Astrocyte (in vitro differentiated cells and primary cell): ENCODE results near the gene CRBN. TPM values are rescaled to one million over a fixed set of nuclear protein-coding genes. Genes with fewer than 3 reads are reported as not detected.
A peak's percentile ranks its signal among the peaks of the same experiment; 100 is the strongest.

Source experiments
- DNase-seq: peaks from one replicate; pipeline ENCODE4 v3.0.0-alpha.2; 2010; ENCODE audit warnings: low read depth
- FAIRE-seq: peaks from 2 replicates; lab custom pipeline; 2011; peaks lifted over from hg19 to GRCh38; lab: Jason Lieb, UNC
- H2AFZ ChIP-seq: 2 replicates; pipeline ENCODE4 v1.6.0; 2012; ENCODE audit warnings: low read depth, low read length, inconsistent platforms
- H3K27ac ChIP-seq: 2 replicates; pipeline ENCODE4 v1.5.1; 2011; ENCODE audit warnings: low read depth, low read length, inconsistent platforms
- H3K27me3 ChIP-seq: 2 replicates; pipeline ENCODE4 v1.6.0; 2011; ENCODE audit warnings: low read length, inconsistent platforms; ENCODE audit not compliant: insufficient read depth
- H3K36me3 ChIP-seq: 2 replicates; pipeline ENCODE4 v1.5.1; 2011; ENCODE audit warnings: low read length, inconsistent platforms; ENCODE audit not compliant: insufficient read depth
- H3K4me1 ChIP-seq: 2 replicates; pipeline ENCODE4 v1.5.1; 2011; ENCODE audit warnings: low read length, inconsistent platforms; ENCODE audit not compliant: insufficient read depth
- H3K4me2 ChIP-seq: 2 replicates; pipeline ENCODE4 v1.6.0; 2012; ENCODE audit warnings: low read length, inconsistent platforms
- H3K4me3 ChIP-seq: 2 replicates; pipeline ENCODE4 v1.5.1; 2011; ENCODE audit warnings: low read depth, mild to moderate bottlenecking, low read length, inconsistent platforms; ENCODE audit not compliant: insufficient read depth
- H3K79me2 ChIP-seq: 2 replicates; pipeline ENCODE4 v1.6.0; 2012; ENCODE audit warnings: mild to moderate bottlenecking, low read length, inconsistent platforms; ENCODE audit not compliant: insufficient read depth
- H3K9ac ChIP-seq: 2 replicates; pipeline ENCODE4 v1.6.0; 2012; ENCODE audit warnings: mild to moderate bottlenecking, low read length, inconsistent platforms
- H3K9me3 ChIP-seq: 2 replicates; pipeline ENCODE4 v1.5.1; 2012; ENCODE audit warnings: low read depth, mild to moderate bottlenecking, low read length, inconsistent platforms; ENCODE audit not compliant: insufficient read depth
- H4K20me1 ChIP-seq: 2 replicates; pipeline ENCODE4 v1.6.0; 2012; ENCODE audit warnings: low read length, inconsistent platforms; ENCODE audit not compliant: insufficient read depth
- H3K27ac Mint-ChIP-seq: one replicate; pipeline ENCODE4 v1.8.0; 2021; ENCODE audit warnings: mild to moderate bottlenecking, mixed read lengths; ENCODE audit not compliant: unreplicated experiment
- H3K27me3 Mint-ChIP-seq: one replicate; pipeline ENCODE4 v1.8.0; 2021; ENCODE audit warnings: low read depth, mixed read lengths; ENCODE audit not compliant: unreplicated experiment
- H3K36me3 Mint-ChIP-seq: one replicate; pipeline ENCODE4 v1.8.0; 2021; ENCODE audit warnings: low read depth, mixed read lengths; ENCODE audit not compliant: unreplicated experiment
- H3K4me1 Mint-ChIP-seq: one replicate; pipeline ENCODE4 v1.8.0; 2021; ENCODE audit warnings: low read depth, mixed read lengths; ENCODE audit not compliant: unreplicated experiment
- H3K4me3 Mint-ChIP-seq: one replicate; pipeline ENCODE4 v1.8.0; 2021; ENCODE audit warnings: mild to moderate bottlenecking, moderate library complexity, mixed read lengths; ENCODE audit not compliant: unreplicated experiment
- H3K9me3 Mint-ChIP-seq: one replicate; pipeline ENCODE4 v1.8.0; 2021; ENCODE audit warnings: mild to moderate bottlenecking, mixed read lengths; ENCODE audit not compliant: unreplicated experiment
- EZH2 ChIP-seq: IDR thresholded peaks from 2 replicates; pipeline ENCODE4 v1.6.1; 2012; ENCODE audit warnings: mild to moderate bottlenecking, low read length, inconsistent platforms; ENCODE audit not compliant: insufficient read depth
- total RNA-seq: library from RNA; stranded (reverse); gene quantifications from 2 replicates; pipeline ENCODE4 v1.2.1, GENCODE V29; 2021
- TF ChIP-seq, protein P1 (sequence below): IDR thresholded peaks from 2 replicates; pipeline ENCODE4 v1.5.1; 2011; ENCODE audit warnings: low read depth, mild to moderate bottlenecking, inconsistent platforms, low read length, moderate library complexity; ENCODE audit not compliant: insufficient read depth

Gene CRBN
- total RNA-seq, 1 donor from 2014 or later: 26.1 TPM

DNA sequence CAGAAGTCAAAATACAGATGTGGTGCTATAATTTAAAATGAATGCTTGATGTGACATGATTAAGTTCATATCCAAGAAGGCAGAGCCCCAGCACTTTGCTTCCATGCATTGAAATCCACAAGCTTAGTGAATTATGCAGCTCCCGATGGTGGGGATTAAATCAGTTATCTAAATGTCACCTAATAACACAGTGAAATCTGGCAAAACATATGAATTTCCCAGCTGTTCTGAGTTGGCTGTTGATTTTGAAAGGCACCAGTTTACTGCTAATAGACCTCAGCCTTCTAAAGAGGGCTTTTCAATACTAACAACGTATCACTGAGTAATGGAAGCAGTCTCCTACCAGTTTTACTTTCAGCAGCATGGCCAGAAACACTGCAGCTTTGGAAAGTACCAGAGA lies 19.8 kb upstream of the CRBN start:
- FAIRE-seq: no peak
- Mint-ChIP-seq H3K4me1 (no peaks in the 10 kb centered on the region), H3K27ac (no peak overlapping the region), H3K4me3 (no peak overlapping the region), H3K9me3 (no peaks in the 10 kb centered on the region), H3K36me3 (no peaks in the 10 kb centered on the region), H3K27me3 (peaks cover 18% of the 10 kb centered on the region)
- H3K4me3 ChIP-seq: no peak overlapping the region
- H3K4me2 ChIP-seq: no peak overlapping the region
- H4K20me1 ChIP-seq: no peaks in the 10 kb centered on the region
- no peaks in the 10 kb centered on the region for H3K79me2 ChIP-seq
- H3K36me3 ChIP-seq: no peaks in the 10 kb centered on the region
- no peak overlapping the region for H3K9ac ChIP-seq
- H3K27ac ChIP-seq: no peak overlapping the region
- H3K9me3 ChIP-seq: no peaks in the 10 kb centered on the region
- H3K27me3 ChIP-seq: peaks cover 5% of the 10 kb centered on the region
- no peak overlapping the region for H2AFZ ChIP-seq
- TF ChIP-seq, protein P1, sequence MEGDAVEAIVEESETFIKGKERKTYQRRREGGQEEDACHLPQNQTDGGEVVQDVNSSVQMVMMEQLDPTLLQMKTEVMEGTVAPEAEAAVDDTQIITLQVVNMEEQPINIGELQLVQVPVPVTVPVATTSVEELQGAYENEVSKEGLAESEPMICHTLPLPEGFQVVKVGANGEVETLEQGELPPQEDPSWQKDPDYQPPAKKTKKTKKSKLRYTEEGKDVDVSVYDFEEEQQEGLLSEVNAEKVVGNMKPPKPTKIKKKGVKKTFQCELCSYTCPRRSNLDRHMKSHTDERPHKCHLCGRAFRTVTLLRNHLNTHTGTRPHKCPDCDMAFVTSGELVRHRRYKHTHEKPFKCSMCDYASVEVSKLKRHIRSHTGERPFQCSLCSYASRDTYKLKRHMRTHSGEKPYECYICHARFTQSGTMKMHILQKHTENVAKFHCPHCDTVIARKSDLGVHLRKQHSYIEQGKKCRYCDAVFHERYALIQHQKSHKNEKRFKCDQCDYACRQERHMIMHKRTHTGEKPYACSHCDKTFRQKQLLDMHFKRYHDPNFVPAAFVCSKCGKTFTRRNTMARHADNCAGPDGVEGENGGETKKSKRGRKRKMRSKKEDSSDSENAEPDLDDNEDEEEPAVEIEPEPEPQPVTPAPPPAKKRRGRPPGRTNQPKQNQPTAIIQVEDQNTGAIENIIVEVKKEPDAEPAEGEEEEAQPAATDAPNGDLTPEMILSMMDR: no peak
- no peak for TF ChIP-seq EZH2
- DNase-seq: no peak
- no peaks in the 10 kb centered on the region for H3K4me1 ChIP-seq

DNA sequence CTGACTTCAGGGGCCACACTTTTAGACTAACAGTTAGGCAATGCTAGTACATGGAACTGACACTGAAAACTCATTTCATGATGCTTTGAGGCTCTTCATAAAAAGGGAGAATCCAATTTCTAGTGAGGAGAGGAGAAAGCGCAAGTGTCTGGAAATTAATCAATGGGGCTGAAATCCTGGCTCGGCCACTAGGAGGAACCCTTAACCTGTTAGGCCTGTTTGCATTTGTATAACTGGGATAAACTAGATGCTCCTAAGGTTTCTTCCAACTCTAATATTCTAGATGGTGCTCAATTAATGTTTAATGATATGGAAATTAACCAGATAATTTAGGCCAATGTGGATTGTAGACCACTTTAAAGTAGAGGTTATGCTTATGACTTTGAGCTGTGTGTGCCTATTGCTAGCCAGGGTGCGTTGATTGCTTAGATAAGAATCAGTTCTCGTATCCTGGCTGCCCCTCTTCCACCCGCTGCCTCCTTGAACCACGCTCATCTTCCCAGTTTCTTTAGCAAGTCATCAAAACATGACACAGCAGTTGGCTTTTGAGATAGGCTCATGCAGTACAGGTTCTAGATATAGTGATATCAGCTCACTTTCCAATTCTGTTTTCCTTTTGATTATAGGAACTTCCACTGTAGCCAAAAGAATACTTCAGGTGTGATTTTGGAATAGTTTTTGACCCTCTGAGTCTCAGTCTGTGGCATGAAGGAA lies 16.8 kb upstream of the CRBN start:
- peaks cover 22% of the 10 kb centered on the region for H3K27me3 Mint-ChIP-seq
- Histone ChIP-seq H4K20me1 (no peaks in the 10 kb centered on the region), H3K27me3 (peaks cover 5% of the 10 kb centered on the region), H2AFZ (no peak overlapping the region), H3K4me2 (no peak overlapping the region), H3K79me2 (no peaks in the 10 kb centered on the region), H3K27ac (no peak overlapping the region), H3K4me3 (no peak overlapping the region), H3K9ac (no peak overlapping the region), H3K36me3 (no peaks in the 10 kb centered on the region), H3K9me3 (no peaks in the 10 kb centered on the region), H3K4me1 (no peaks in the 10 kb centered on the region)
- H3K27ac Mint-ChIP-seq: no peak overlapping the region
- no peak for DNase-seq
- H3K4me1 Mint-ChIP-seq: peaks cover 8% of the 10 kb centered on the region
- FAIRE-seq: no peak
- H3K4me3 Mint-ChIP-seq: no peak overlapping the region
- no peak for TF ChIP-seq EZH2
- TF ChIP-seq, protein P1: peak; percentile 60
- H3K36me3 Mint-ChIP-seq: no peaks in the 10 kb centered on the region
- no peaks in the 10 kb centered on the region for H3K9me3 Mint-ChIP-seq

DNA sequence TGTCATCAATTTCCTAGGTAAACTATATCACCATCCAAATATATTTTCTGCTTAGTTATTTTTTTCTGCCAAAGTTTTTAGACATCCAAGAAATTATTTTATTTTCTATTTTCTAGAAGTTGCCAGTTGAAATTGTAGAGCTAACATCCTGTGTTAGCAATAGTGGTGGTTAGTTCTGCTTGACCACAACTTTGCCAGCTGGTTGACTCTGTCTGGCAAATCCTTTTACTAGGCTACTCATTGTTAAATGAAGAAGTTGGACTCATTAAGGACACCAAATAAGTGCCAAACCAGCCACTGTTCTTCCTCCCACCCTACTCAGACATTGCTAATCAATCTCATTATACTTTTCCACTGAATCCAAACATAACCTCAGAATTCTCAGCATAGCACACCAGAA lies 15.4 kb upstream of the CRBN start:
- Mint-ChIP-seq H3K27me3 (peaks cover 27% of the 10 kb centered on the region), H3K4me3 (no peak overlapping the region), H3K36me3 (no peaks in the 10 kb centered on the region), H3K4me1 (peaks cover 8% of the 10 kb centered on the region), H3K9me3 (no peaks in the 10 kb centered on the region), H3K27ac (no peak overlapping the region)
- DNase-seq: no peak
- H4K20me1 ChIP-seq: no peaks in the 10 kb centered on the region
- H3K36me3 ChIP-seq: no peaks in the 10 kb centered on the region
- no peak overlapping the region for H3K27ac ChIP-seq
- H3K4me2 ChIP-seq: no peak overlapping the region
- FAIRE-seq: no peak
- H3K4me1 ChIP-seq: no peaks in the 10 kb centered on the region
- no peak overlapping the region for H2AFZ ChIP-seq
- H3K27me3 ChIP-seq: peaks cover 5% of the 10 kb centered on the region
- H3K4me3 ChIP-seq: no peak overlapping the region
- H3K79me2 ChIP-seq: no peaks in the 10 kb centered on the region
- H3K9me3 ChIP-seq: no peaks in the 10 kb centered on the region
- TF ChIP-seq, protein P1: no peak
- H3K9ac ChIP-seq: no peak overlapping the region
